Central memory CD8-positive, alpha-beta T cell (primary cell): Measurements from ENCODE around the gene INSRR.

Source experiments
- ATAC-seq: fragments of 150-1000 bp; cut with Tn5 transposase; replicated peaks from 2 replicates; pipeline ENCODE4 v1.10.0; 2022; ENCODE audit warnings: mild to moderate bottlenecking, moderate FRiP score, moderate number of reproducible peaks; ENCODE audit not compliant: poor library complexity, severe bottlenecking; ENCODE audit errors: extremely low read depth
- DNase-seq, 2 donors: peaks; one replicate each; pipeline ENCODE4 v3.0.0; 2021; ENCODE audit warnings: low spot score in 2 of 2
- H3K27ac Mint-ChIP-seq: one replicate; pipeline ENCODE4 v1.8.0; 2022; ENCODE audit warnings: low read depth, mild to moderate bottlenecking, moderate library complexity, mixed read lengths
- H3K27me3 Mint-ChIP-seq: one replicate; pipeline ENCODE4 v1.8.0; 2022; ENCODE audit warnings: mixed read lengths
- H3K36me3 Mint-ChIP-seq: one replicate; pipeline ENCODE4 v1.8.0; 2022; ENCODE audit warnings: mild to moderate bottlenecking, moderate library complexity, mixed read lengths; ENCODE audit not compliant: insufficient read depth
- H3K4me1 Mint-ChIP-seq: one replicate; pipeline ENCODE4 v1.8.0; 2022; ENCODE audit warnings: mixed read lengths
- H3K4me3 Mint-ChIP-seq: one replicate; pipeline ENCODE4 v1.8.0; 2022; ENCODE audit warnings: mild to moderate bottlenecking, moderate library complexity, mixed read lengths
- H3K9me3 Mint-ChIP-seq: one replicate; pipeline ENCODE4 v1.8.0; 2022; ENCODE audit warnings: mixed read lengths

INSRR gene

DNA sequence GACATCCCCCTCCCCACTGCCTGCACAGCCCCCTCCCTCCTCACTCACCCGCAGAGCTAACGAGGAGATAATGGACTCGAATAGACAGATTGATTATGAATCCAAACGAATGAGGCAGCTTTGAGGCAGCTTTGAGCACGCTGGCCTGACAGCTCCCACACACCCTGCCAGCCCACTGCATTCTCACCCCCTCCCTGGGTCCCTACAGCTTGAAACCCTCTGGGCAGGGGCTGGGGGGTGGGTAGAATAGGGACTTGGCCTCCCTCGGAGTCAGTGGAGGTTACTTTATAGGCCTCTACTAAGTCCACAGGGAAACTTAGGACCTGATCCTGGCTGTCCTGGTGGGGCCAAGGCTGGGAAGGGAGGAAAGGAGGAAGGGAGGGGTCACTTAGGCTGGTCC, 3.7 kb upstream of the INSRR start:
- Mint-ChIP-seq H3K36me3 (no peaks in the 10 kb centered on the region), H3K27me3 (peaks cover 70% of the 10 kb centered on the region), H3K27ac (no peak overlapping the region), H3K4me1 (peaks cover 35% of the 10 kb centered on the region), H3K9me3 (no peaks in the 10 kb centered on the region), H3K4me3 (no peak overlapping the region)
- DNase-seq, result no peak
- no peak for ATAC-seq

- peak within 1 kb of the TSS; percentile 69 for H3K4me3 Mint-ChIP-seq
- no peaks in the 10 kb centered on the region for H3K36me3 Mint-ChIP-seq
- ATAC-seq (peak; percentile 74), DNase-seq (peak in 1 of 2 donors; percentile 23)
- H3K27me3 Mint-ChIP-seq, result peaks cover 61% of the 10 kb centered on the region
- no peaks in the 10 kb centered on the region for H3K9me3 Mint-ChIP-seq
- peaks cover 35% of the 10 kb centered on the region for H3K4me1 Mint-ChIP-seq
- no peak within 1 kb of the TSS for H3K27ac Mint-ChIP-seq
Observed at GRCh38 chr1:156860628-156861423, 1.9 kb upstream of the INSRR start, which contains the start of gene NTRK1. TSS of gene NTRK1 (plus strand) at chr1:156860865. CDS start at chr1:156860935, 70 bp downstream.

- peaks cover 55% of the 10 kb centered on the region for H3K27me3 Mint-ChIP-seq
- H3K27ac Mint-ChIP-seq, result no peak overlapping the region
- peaks cover 29% of the 10 kb centered on the region for H3K4me1 Mint-ChIP-seq
Observed at GRCh38 chr1:156860113-156860627, 1.3 kb upstream of the INSRR start.

GRCh38 chr1:156859523-156860112, 701 bp upstream of the INSRR start:
- ATAC-seq, result peak; percentile 20
- no peak for DNase-seq

More at GRCh38 chr1:156860113-156860627, 1.3 kb upstream of the INSRR start:
- ATAC-seq (peak; percentile 64), DNase-seq (peak; percentile 32 to 53)
- Mint-ChIP-seq H3K9me3 (no peaks in the 10 kb centered on the region), H3K36me3 (no peaks in the 10 kb centered on the region), H3K4me3 (peak overlapping the region; percentile 69)

GRCh38 chr1:156858555-156858956, 361 bp downstream of the INSRR start:
- DNase-seq, result no peak
- Mint-ChIP-seq H3K4me1 (peaks cover 22% of the 10 kb centered on the region), H3K4me3 (no peak overlapping the region), H3K9me3 (no peaks in the 10 kb centered on the region), H3K36me3 (no peaks in the 10 kb centered on the region), H3K27ac (no peak overlapping the region), H3K27me3 (peaks cover 39% of the 10 kb centered on the region)
- ATAC-seq, result no peak

More at GRCh38 chr1:156859523-156860112, 701 bp upstream of the INSRR start:
- Mint-ChIP-seq H3K27me3 (peaks cover 49% of the 10 kb centered on the region), H3K9me3 (no peaks in the 10 kb centered on the region), H3K4me3 (peak overlapping the region; percentile 69), H3K4me1 (peaks cover 29% of the 10 kb centered on the region), H3K27ac (no peak overlapping the region), H3K36me3 (no peaks in the 10 kb centered on the region)

DNA sequence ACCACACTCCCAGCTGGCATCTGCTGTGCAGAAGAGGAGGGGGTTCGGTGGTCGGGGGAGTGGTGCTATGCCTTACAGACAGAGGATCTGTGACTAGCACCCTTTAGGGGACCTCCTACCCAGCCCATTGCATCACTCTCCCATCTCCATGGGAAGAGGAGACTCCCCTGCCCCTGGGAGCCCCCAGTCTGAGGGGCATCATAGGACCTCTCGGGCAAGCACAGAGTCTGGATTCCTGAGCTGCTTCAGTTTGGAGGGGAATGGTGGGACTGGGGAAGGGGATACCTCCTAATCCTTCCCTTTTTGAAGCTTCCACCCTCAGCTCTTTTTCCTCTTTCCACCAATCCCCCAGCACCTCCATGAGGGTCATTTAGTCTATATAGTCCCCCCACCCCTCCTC, 1.4 kb downstream of the INSRR start:
- H3K27me3 Mint-ChIP-seq, result peaks cover 28% of the 10 kb centered on the region
- H3K4me3 Mint-ChIP-seq, result no peak overlapping the region
- DNase-seq, result no peak
- ATAC-seq, result no peak
- H3K27ac Mint-ChIP-seq, result no peak overlapping the region
- no peaks in the 10 kb centered on the region for H3K9me3 Mint-ChIP-seq
- no peaks in the 10 kb centered on the region for H3K36me3 Mint-ChIP-seq
- peaks cover 17% of the 10 kb centered on the region for H3K4me1 Mint-ChIP-seq

DNA sequence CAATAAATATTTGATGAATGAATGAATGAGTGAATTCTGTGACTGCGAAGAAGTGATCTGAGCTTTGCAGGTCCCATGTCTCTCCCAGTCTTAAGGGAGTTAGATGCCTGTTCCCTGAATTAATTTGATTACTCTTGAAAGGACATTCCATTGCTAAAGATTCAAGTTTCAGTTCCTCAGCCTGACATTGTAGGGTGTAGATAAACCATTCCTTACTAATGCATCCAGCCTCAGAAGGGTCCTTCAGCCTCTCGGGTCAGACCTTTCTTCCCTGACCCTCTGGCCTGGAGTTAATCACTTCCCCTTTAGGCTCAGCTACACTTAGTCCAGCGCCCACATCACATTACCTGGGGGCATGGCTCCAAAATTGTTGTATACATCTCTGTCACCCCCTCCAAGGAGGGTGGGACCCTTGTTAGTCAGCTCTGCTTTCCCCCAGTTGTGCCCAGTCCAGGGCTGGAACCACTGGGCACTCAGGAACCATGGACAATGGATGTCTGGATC, 2.6 kb downstream of the INSRR start:
- peaks cover 17% of the 10 kb centered on the region for H3K4me1 Mint-ChIP-seq
- no peak overlapping the region for H3K27ac Mint-ChIP-seq
- no peak for ATAC-seq
- H3K27me3 Mint-ChIP-seq, result peaks cover 16% of the 10 kb centered on the region
- no peak for DNase-seq
- H3K4me3 Mint-ChIP-seq, result no peak overlapping the region
- no peaks in the 10 kb centered on the region for H3K9me3 Mint-ChIP-seq
- no peaks in the 10 kb centered on the region for H3K36me3 Mint-ChIP-seq

DNA sequence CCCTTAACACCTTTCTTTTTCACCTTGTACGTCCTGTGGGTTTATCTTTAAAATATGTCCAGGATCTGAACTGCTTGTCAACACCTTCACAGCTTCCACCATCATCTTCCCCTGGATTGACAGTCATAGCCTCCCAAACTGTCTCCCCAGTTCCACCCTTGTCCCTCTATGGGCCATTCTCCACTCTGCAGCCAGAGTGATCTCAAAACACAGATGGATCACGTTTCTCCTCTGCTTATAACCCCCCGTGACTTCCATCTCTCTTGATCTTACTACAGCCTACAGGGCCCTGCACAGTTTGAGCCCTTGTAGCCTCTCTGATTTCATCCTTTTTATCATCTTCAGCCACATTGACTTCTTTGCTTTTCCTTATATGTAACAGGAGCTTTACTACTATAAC, 4.3 kb downstream of the INSRR start:
- Mint-ChIP-seq H3K27ac (no peak overlapping the region), H3K4me1 (peaks cover 8% of the 10 kb centered on the region), H3K9me3 (no peaks in the 10 kb centered on the region), H3K4me3 (no peak overlapping the region), H3K27me3 (peaks cover 15% of the 10 kb centered on the region), H3K36me3 (no peaks in the 10 kb centered on the region)
- ATAC-seq (no peak), DNase-seq (no peak)

DNA sequence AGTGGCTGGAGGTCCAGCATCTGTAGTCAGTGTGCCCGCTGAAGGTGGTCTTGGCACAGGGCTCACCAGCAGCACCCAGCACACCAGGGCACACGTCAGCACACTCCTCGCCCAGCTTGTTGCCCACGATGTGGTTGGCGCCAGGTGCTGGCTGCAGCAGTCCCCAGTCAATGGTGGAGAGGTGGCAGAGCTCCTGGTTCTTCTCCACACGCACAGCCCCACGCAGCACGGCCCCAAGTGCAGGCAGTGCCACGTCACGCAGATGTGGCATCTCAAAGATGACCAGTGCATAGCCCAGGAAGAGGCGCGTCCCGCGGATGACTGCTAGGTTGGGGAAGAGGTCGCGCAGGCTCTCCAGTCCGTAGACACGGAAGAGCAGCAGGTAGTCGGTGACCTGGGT, 5.2 kb downstream of the INSRR start:
- no peak for DNase-seq
- ATAC-seq, result no peak
- Mint-ChIP-seq H3K27ac (no peak overlapping the region), H3K36me3 (peaks cover 2% of the 10 kb centered on the region), H3K4me3 (no peak overlapping the region), H3K9me3 (no peaks in the 10 kb centered on the region), H3K4me1 (peaks cover 10% of the 10 kb centered on the region), H3K27me3 (peaks cover 11% of the 10 kb centered on the region)

GRCh38 chr1:156852418-156852874, 6.5 kb downstream of the INSRR start:
- peaks cover 3% of the 10 kb centered on the region for H3K36me3 Mint-ChIP-seq
- H3K4me1 Mint-ChIP-seq, result peaks cover 14% of the 10 kb centered on the region
- DNase-seq (no peak), ATAC-seq (no peak)
- peaks cover 3% of the 10 kb centered on the region for H3K27me3 Mint-ChIP-seq
- no peak overlapping the region for H3K4me3 Mint-ChIP-seq
- H3K9me3 Mint-ChIP-seq, result no peaks in the 10 kb centered on the region
- no peak overlapping the region for H3K27ac Mint-ChIP-seq

DNA sequence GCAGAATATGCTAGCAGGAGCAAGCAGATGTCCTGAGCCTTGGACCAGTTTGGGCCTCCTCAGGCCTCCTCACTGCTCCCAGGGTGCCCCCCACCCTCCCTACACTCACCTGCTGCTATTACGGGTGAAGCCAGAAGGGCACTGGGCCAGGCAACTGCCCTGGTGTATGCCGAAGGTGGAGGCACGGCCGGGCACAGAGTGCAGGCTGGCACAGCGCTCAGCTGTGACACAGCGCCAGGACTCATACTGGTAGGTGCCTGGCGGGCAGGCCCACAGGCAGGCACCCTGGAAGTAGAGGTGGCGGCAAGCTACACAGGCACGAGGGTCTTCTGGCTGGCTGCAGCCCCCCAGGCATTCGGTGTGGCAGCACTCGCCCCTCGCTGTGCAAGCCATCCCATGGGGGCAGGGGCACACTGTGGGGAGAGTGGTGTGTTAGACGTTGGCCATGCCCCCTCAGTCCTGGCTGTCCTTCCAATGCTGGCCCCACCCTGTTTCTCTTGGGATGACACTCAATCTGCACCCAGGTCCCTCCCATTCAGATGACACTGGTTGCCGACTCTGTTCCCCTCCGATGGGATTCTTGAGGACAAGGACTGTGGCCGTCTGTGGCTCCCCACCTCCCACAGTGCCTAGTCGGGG, 7.0 kb downstream of the INSRR start:
- Mint-ChIP-seq H3K9me3 (no peaks in the 10 kb centered on the region), H3K4me1 (peaks cover 18% of the 10 kb centered on the region), H3K4me3 (no peak overlapping the region), H3K27ac (no peak overlapping the region), H3K36me3 (peaks cover 3% of the 10 kb centered on the region), H3K27me3 (peaks cover 8% of the 10 kb centered on the region)
- DNase-seq (no peak), ATAC-seq (no peak)

- peaks cover 26% of the 10 kb centered on the region for H3K4me1 Mint-ChIP-seq
- ATAC-seq, result no peak
- H3K27ac Mint-ChIP-seq, result no peak overlapping the region
Observed at GRCh38 chr1:156849151-156849496, 9.8 kb downstream of the INSRR start.

More at GRCh38 chr1:156849151-156849496, 9.8 kb downstream of the INSRR start:
- peaks cover 34% of the 10 kb centered on the region for H3K27me3 Mint-ChIP-seq
- H3K36me3 Mint-ChIP-seq, result peaks cover 5% of the 10 kb centered on the region
- peak overlapping the region; percentile 55 for H3K4me3 Mint-ChIP-seq
- no peaks in the 10 kb centered on the region for H3K9me3 Mint-ChIP-seq
- DNase-seq, result no peak
